ENCODE measurements around the gene ATP5F1C.
"Not testable (repeated sequence)": the region's sequence is repeated elsewhere in the genome, so short reads cannot be mapped to it uniquely, and the experiment has no call there.

Gene ATP5F1C
- 62.7 to 82.0 (median 70.8) reads per million in 4 donors for total RNA-seq

DNA sequence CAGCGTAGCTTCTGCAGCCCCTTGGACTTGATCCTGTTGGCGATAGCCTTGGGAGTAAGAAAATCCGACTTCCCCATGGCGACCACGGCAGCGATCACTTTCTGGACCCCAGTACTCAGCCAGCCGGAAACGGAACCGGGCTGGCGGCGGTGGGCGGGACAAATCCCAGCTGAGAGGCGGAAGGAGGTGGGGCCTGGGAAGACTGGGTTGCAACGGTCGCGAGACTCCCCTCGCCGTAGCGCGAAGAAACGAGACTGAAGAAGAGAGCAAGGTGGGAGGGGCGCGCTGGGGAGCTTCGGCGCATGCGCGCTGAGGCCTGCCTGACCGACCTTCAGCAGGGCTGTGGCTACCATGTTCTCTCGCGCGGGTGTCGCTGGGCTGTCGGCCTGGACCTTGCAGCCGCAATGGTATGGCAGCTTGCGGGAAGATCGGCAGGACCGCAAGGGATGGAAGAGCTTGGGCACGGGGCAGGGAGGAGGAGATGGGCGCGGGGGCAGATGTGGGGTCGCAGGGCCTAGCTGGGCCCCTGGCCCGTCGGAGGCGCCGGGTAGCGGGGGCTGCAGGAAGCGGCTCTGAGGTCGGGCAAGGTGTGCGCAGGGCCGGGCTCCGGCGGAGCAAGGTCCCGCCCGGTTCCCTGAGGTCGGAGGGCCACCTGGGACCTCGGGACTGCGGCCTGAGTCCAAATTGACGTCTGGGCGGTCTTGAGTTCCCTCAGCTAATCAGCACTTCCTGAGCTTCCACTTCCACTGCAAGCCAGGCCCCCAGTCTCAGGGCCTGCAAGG lies at the start of gene ATP5F1C, which contains the start of gene KIN:
Gene ATP5F1C (plus strand): TSS at position 321 of the 782 bp plus-strand sequence. CDS start 31 bp downstream, at position 352.
Gene KIN (minus strand): TSS at position 137 of the 782 bp plus-strand sequence. CDS start 60 bp downstream, at position 77.
- peak; percentile 94 to 98 (median 96) for DNase-seq

DNA sequence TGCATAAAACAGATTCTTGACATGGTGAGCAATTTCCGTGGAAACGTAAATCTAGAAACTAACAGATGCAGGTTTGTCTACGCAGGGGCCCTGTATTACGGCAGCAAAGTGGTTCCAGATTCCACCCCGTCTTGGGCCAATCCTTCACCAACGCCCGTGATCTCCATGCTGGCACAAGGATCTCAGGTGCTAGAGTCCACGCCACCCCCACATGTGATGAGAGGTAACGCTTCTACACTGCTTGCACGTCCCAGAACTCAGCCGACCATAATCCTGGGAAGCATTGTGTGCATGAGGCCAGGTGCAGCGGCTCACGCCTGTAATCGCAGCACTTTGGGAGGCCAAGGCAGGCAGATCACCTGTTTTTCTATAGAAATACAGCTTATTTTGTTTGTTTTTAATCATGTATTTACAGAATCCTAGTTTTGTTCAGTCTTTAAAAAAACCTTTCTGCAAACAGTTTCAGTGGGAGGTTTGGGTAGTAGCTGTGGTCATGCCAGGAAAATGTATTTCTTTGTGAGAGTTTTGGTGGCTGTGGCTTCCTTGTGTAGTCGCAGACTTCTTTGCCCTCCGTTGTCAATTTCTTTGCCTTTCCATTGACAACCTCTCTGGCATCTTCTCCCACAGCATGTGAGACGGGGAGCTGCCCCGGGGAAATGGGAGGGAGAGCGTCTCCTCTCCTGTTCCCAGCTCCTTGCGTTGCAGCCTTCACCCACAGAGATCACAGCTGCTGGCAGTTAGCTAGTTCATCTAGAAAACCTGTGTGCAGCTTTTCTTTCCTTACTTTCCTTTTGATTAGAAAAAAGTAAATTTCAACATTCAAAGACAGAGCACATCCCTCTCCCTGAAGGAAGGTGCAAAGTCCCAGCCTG lies 49.2 kb upstream of the ATP5F1C start:
- no peak for DNase-seq

DNA sequence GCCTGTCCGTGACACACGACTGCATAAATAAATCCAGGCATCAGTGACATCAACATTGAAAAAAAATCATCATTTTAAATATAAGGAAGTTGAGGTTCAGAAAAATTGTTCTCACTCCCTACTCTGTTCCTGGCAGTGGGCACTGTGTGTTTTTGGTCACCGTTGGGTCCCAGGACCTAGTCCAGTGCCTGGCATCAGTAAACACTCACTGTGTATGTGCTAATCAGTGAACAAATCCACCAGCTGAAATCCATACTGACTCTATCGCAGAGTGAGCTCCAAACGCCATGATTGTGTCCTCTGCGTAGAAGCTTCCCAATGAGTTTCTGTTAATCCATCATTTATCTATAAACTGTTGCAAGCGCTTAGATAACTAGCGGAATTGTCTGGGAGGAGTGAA lies 43.7 kb upstream of the ATP5F1C start:
- no peak for DNase-seq

DNA sequence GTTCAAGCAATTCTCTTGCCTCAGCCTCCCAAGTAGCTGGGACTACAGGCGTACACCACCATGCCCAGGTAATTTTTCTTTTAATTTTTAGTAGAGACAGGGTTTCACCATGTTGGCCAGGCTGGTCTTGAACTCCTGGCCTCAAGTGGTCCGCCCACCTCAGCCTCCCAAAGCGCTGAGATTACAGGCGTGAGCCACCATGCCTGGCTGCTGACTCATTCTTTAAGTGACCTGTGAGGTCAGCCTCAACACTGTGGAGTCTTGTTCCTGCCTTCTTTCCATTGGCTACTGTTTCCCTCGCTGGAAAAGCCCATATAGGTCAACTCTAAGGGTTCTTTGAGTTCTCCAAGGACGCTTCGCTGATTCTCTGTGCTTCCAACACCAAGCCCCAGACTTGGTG lies 39.3 kb upstream of the ATP5F1C start:
- DNase-seq, result not testable (repeated sequence)

DNA sequence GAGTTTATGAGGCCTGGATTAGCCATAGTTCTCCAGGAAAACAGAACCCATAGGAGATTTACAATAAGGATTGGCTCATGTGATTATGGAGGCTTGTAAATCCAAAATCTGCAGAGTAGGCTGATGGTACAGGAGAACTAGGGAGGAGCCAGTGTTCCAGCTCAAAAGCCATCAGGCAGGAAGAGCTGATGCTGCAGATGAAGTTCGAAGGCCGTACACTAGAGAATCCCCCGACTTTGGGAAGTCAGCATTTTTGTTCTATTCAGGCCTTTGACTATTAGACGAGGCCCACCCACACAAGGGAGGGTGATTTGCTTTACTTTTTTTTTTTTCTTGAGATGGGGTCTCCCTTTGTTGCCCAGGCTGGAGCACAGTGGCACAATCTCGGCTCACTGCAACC lies 37.8 kb upstream of the ATP5F1C start:
- DNase-seq, result no peak

DNA sequence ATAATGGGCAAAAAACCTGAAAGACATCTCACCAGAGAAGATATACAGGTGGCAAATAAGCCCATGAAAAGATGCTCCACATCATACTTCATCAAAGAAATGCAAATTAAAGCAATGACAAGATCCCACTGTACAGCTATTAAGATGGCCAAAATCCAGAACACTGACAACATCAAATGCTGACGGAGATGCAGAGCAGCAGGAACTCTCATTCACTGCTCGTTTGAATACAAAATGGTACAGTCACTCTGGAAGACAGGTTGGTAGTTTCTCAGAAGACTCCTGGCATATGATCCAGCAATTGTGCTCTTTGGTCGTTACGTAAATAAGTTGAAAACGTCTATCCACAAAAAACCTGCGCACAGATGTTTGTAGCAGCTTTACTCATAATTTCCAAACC lies 35.7 kb upstream of the ATP5F1C start:
- DNase-seq, result no peak

DNA sequence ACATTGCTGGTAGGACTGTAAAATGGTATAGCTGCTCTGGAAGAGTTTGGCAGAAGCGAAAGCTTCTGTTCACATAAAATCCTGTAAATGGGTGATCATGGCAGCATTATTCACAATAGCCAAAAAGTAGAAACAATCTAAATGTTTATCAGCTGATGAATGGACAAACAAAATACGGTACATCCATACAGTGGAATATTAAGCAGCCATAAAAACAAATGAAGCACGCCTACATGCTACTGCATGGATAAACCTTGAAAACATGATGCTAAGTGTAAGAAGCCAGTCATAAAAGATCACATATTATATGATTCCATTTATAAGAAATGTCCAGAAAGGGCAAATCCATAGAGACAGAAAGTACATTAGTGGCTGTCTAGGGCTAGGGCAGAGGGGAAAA lies 32.9 kb upstream of the ATP5F1C start:
- DNase-seq, result no peak

DNA sequence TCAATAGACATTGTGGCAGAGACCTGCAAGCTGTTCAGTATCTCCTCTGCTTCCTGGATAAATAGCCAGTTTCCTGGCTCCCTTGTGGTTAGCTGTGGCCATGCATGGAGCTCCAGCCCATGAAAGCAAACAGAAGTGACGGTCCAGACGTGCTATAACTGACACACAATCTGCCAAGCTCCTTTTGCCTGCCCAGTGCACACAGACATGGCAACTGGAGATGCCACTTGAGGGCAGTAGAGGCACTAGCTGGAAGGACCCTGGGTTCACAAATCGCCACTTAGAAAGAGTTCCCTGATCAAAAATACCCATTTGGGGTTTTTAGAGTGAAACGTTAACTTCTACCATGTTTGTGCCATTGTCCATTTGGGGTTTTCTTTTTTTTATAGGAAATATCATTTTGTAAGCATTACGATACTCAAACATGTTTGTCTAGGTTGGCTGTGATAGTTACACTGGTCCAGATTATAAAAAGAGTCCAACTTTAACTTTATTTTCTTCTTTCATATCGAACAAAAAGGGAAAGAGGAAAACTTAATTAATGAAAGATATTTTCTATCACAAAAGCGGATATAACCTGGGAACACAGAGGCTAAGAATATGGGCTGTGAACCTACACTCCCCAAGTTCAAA lies 31.5 kb upstream of the ATP5F1C start:
- peak in 1 of 5 donors; percentile 8 for DNase-seq

DNA sequence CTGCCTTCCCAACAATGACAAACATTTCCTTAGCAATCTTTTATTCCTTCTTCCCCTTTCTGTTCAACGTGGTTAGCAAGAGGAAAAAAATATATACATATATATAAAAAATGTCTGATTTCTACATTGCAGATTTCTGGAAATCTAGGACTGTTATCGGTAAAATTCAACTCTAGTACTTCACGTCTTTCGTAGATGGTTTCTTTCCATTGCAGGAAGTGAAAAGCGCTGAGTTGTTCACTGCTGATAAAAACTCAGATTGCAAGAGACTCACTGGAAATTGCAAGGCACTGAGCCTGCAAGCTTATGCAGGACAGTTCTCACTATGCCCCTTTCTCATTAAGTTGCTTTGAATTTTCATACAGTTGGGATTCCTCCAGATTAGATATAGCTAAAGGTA lies 24.0 kb upstream of the ATP5F1C start:
- DNase-seq, result no peak

DNA sequence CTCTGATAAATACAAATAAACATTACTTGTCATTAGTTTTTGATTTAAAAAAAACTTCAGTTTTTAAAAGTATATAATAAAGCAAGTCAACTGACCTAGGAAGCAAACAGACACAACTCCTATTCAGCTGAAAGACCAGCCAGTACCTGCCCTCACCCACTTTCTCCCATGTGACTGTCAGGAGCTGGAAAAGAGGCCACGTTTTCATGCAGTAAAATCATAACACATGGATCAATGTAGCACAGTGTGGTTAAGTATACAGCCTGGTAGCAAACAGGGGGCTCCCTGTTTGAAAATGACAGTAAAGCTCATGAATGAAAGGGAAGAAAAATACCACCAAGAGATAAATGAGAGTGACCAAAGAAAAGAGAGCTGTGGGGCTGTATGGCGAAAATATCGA lies 21.7 kb upstream of the ATP5F1C start:
- DNase-seq, result no peak

DNA sequence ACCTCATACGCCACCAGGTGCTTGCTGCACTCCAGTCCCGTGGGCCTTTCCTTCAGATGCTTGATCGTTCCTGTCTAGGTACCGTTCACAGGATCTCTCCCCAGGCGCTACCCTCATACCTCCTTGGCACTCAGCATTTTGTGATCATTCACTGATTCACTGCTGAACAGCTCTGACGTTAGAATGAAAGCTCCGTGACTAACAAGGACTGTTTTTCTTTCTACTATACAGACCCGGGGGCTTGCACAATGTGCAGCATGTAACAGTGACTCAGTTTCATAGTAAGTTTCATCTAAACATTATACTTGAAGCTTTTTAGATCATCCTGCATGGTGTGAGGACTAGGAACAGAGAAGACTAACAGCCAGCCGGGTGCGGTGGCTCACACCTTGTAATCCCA lies 20.8 kb upstream of the ATP5F1C start:
- DNase-seq, result no peak

DNA sequence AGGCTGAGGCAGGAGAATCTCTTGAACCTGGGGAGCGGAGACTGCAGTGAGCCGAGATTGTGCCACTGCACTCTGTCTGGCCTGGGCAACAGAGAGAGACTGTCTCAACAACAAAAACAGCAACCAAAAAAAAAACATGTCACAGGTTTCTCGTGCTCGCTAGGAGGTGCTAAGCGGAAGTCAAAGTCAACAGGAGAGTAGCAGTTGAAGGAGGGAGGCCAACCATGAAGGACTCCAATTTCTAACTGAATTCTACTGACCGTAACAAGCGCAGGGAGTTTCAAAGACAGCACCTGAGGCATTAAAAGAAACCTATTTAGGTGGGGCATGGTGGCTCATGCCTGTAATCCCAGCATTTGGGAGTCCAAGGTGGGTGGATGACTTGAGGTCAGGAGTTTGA lies 19.6 kb upstream of the ATP5F1C start:
- DNase-seq, result no peak

DNA sequence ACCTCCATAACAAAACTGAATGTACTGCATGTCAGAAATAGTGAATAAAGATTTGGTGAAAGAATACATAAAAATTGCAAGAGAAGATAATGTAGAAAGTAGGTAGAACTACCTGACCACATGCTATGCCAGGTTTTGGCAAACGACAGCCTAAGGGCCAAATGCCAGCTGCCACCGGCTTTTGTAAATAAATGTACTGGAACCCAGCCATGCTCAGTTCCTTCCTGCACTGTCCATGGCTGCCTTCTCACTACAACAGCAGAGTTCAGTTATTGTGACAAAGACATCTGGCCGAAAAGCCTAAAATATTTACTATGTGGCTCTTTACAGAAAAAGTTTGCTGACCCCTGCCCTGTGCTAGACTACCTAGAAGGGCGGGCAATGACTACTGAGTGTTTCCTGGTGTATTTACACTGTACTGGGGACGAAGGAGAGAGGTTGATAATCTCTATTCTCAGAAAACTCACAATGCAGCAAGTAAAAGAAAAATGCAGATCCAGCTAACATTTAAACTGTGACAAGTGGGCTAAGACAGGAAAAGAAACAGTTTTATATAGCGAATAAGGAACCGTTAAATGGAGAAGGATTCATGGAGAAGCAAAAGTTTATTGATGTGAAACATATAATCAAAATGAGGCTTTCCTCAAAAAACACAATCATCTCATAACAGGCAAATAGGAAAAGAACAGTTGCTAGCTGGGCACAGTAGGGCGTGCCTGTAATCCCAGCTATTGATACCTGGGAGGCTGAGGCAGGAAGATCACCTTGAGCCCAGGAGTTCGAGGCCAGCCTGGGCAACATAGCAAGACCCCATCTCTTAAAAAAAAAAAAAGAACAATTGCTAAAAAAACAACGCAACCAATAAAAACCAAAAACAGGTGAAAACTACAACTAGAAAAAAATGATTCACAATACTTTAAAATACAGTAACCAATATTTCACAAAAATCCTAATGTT lies 13.9 kb upstream of the ATP5F1C start:
- DNase-seq, result no peak

DNA sequence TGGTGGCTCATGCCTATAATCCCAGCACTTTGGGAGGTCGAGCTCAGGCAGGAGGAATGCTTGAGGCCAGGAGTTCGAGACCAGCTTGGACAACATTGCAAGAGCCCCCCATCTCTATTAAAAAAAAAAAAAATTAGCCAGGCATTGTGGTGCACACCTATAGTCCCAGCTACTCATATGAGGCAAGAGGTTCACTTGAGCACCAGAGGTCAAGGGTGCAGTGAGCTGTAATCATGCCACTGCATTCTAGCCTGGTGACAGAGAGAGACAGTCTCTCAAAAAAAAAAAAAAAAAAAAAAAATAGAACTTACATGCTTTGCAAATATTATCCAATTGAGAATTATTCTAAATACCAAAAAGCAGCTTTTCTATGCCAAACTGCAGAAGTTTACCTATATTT lies 11.2 kb upstream of the ATP5F1C start:
- no peak for DNase-seq

DNA sequence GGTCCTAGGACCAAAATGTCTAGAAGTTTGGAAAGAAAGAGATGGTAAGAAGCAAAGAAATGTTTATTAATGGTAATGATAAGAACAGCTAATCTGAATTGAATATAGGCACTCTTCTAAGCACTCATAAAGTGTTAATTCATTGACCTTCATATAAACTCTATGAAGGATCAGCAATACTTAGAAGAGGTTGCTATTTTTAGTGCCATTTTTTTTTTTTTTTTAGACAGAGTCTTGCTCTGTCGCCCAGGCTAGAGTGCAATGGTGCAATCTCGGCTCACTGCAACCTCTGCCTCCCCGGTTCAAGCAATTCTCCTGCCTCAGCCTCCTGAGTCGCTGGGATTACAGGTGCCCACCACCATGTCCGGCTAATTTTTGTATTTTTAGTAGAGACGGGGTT lies 5.8 kb upstream of the ATP5F1C start:
- DNase-seq, result not testable (repeated sequence)

DNA sequence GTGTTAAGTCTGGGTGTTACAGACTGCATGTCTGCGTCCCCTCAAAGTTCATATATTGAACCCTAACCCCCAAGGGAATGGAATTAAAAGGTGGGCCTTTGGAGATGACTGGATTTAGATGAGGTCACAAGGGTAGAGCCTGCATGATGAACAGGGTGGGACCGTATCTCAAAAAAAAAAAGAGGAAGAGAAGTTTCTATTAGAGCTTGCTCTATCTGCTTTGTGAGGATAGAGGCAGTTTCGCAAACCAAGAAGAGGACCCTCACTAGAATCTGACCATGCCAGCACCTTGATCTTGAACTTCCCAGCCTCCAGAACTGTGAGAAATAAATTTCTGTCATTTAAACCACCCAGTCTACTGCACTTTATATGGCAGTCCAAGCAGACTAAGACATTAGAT lies 1.5 kb upstream of the ATP5F1C start:
- no peak for DNase-seq

DNA sequence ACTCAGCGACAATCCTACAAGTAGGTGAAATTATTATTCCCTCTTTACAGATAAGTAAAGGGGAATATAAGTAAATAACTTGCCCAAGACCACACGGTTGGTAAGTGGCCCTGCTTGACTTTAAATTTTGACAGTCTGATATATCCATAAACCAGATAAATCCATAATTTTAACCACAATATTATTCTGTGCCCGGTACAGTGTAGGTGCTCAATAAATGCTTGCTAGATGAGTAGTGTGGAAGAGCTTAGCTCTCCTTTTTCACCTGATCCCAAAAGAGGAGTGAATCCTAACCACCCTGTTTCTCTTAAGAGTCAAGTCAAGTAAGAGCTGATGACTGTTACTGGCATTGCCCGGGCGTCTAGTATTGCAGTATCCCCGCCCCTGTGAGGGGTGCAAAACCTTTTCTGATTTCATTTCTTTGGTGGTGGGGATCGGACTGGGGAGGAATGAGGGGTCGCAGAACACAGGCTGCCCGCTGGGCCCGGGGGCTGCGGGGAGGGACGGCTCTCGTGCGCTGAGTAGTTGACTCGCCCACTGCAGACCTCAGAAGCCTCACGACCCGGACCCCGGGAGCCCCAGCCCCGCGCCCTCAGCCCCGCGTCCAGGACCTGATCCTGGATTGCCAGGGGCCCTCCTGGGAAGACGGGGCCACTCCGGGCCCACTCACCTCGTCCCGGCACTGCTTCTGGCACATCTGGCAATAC lies 674 bp upstream of the ATP5F1C start:
- peak in 3 of 5 donors; percentile 0 to 5 (median 2) for DNase-seq

DNA sequence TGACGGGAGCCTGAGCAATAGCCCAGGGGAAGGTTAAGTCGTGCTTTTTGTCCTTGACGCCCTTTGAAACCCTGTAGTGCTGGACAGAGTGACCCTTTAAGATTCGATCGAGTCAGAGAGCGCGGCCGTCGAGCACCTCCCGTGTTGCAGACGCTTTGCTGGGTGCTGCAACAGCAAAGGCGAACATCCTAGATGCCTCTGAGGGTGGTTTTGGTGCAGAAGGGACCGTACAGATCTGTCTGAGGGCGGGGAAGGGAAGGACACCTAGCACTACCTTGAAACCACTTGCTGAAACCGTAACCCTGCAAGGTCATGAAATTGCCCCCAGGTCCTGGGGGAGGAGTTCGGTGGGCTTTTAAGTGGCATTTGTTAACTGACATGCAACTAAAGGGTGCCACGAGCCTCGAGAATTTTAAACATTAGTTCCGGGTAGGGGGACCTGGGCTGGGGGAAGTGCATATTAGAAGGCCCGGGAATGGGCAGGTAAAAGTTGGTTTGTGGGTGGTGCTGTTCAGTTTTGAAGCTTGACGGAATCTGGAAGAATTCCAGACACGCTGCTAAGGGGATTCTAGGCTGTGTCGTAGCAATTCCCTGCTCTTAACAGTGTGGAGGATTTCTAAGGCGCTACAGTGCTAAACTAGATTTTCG lies 786 bp downstream of the ATP5F1C start:
- peak in 2 of 5 donors; percentile 1 to 50 for DNase-seq

DNA sequence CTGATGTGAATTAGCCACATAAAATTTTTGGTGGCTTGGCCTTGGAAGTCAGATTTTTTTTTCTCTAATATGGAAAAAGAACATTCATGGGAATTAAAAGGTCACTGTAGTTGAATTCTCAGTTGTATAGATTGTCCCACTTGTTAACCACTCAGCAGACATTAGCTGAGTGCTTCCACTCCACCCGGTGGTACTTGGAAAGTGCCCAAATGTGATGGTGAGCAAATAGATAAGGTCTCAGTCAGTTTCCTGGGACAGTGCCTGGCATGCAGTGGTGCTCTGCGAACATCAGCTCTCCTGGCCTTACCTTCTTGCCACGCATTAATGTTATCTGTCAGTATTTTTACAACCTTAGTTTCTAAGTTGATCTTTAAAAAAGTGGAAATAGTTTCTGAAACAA lies 1.4 kb downstream of the ATP5F1C start:
- DNase-seq, result no peak

DNA sequence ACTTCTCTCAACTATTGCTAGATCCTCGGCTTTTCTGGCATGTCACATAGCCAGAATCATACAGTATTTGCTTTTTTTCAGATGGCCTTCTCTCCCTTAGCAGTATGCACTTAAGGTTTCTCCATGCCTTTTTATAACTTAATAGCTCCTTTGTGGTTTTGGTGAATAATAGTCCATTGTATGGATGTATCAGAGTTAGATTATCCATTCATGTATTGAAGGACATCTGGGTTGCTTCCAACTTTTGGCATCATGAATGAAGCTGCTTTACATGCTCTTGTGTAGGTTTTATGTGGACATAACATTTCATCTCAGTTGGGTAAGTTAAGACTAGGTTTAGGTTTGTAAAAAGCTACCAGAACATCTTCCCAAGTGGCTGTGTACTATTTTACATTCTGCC lies 4.6 kb downstream of the ATP5F1C start:
- no peak for DNase-seq

All from T-helper 1 cell (primary cell).